HT-29 (cell line): Measurements from ENCODE around the gene SPATA4. TPM values are rescaled to one million over a fixed set of nuclear protein-coding genes. Genes with fewer than 3 reads are reported as not detected.
A peak's percentile ranks its signal among the peaks of the same experiment; 100 is the strongest.
"Not testable (repeated sequence)": the region's sequence is repeated elsewhere in the genome, so short reads cannot be mapped to it uniquely, and the experiment has no call there.

Experiments used
- DNase-seq: peaks from one replicate; pipeline ENCODE4 v3.0.0-alpha.2; 2015; ENCODE audit warnings: low spot score
- total RNA-seq: library from RNA; depleted of rRNA; stranded (reverse); fragments of >200 nt; shearing (Covaris generic); gene quantifications from 2 replicates; pipeline ENCODE4 v1.2.3, GENCODE V29; 2014; rRNA removed

Gene SPATA4
- total RNA-seq = not detected in 2 replicates

GRCh38 chr4:176195184-176195978, at the start of gene SPATA4:
Gene SPATA4, minus strand, starts transcription at chr4:176195585. Its CDS starts 23 bp downstream, at chr4:176195562.
- DNase-seq = peak; percentile 67

- no peak for DNase-seq
Observed at GRCh38 chr4:176242764-176243347, 47.5 kb upstream of the SPATA4 start.

- DNase-seq = no peak
Observed at GRCh38 chr4:176241703-176242102, 46.3 kb upstream of the SPATA4 start.

GRCh38 chr4:176238826-176239225, 43.4 kb upstream of the SPATA4 start:
- no peak for DNase-seq

GRCh38 chr4:176238157-176238610, 42.8 kb upstream of the SPATA4 start:
- DNase-seq = no peak

- DNase-seq = no peak
Observed at GRCh38 chr4:176236946-176237345, 41.6 kb upstream of the SPATA4 start.

- no peak for DNase-seq
Observed at GRCh38 chr4:176230836-176231235, 35.5 kb upstream of the SPATA4 start.

- no peak for DNase-seq
Observed at GRCh38 chr4:176229645-176230044, 34.3 kb upstream of the SPATA4 start.

- no peak for DNase-seq
Observed at GRCh38 chr4:176226736-176227135, 31.4 kb upstream of the SPATA4 start.

GRCh38 chr4:176223561-176223960, 28.2 kb upstream of the SPATA4 start:
- no peak for DNase-seq

- DNase-seq = no peak
Observed at GRCh38 chr4:176222149-176222548, 26.8 kb upstream of the SPATA4 start.

GRCh38 chr4:176217510-176217909, 22.1 kb upstream of the SPATA4 start:
- DNase-seq = no peak

- not testable (repeated sequence) for DNase-seq
Observed at GRCh38 chr4:176212351-176212750, 17.0 kb upstream of the SPATA4 start.

GRCh38 chr4:176210579-176211296, 15.4 kb upstream of the SPATA4 start:
- no peak for DNase-seq

- DNase-seq = no peak
Observed at GRCh38 chr4:176210101-176210500, 14.7 kb upstream of the SPATA4 start.

- no peak for DNase-seq
Observed at GRCh38 chr4:176209535-176209934, 14.2 kb upstream of the SPATA4 start.

- no peak for DNase-seq
Observed at GRCh38 chr4:176207839-176208238, 12.5 kb upstream of the SPATA4 start.

- no peak for DNase-seq
Observed at GRCh38 chr4:176205299-176205698, 9.9 kb upstream of the SPATA4 start.

GRCh38 chr4:176198316-176198903, 3.0 kb upstream of the SPATA4 start:
- no peak for DNase-seq

- no peak for DNase-seq
Observed at GRCh38 chr4:176193938-176194337, 1.4 kb downstream of the SPATA4 start.

GRCh38 chr4:176193126-176193525, 2.3 kb downstream of the SPATA4 start:
- DNase-seq = no peak

- DNase-seq = no peak
Observed at GRCh38 chr4:176191974-176192373, 3.4 kb downstream of the SPATA4 start.
